HL-60 (cell line): ENCODE results near the gene TARS2.

Source experiments
- DNase-seq, 2 experiments: peaks; one replicate each; pipeline ENCODE4 v3.0.0-alpha.2; 2010 to 2020; ENCODE audit warnings: low read depth in 1 of 2, low spot score in 1 of 2
- H3K27ac ChIP-seq: fragments of 250-450 bp; sonication (Bioruptor Pico); replicated peaks from 2 replicates; pipeline ENCODE4 v1.5.1; 2020; ENCODE audit warnings: mild to moderate bottlenecking, moderate library complexity
- H3K27me3 ChIP-seq: fragments of 250-450 bp; sonication (Bioruptor Pico); 2 replicates; pipeline ENCODE4 v1.5.1; 2021; ENCODE audit warnings: mild to moderate bottlenecking, moderate library complexity; ENCODE audit not compliant: insufficient read depth, poor library complexity, severe bottlenecking
- H3K4me3 ChIP-seq: replicated peaks from 2 replicates; pipeline ENCODE4 v1.5.1; 2011; ENCODE audit warnings: mild to moderate bottlenecking, control low read depth, low read length; ENCODE audit not compliant: insufficient read depth
- GABPA ChIP-seq: IDR thresholded peaks from 2 replicates; pipeline ENCODE4 v1.6.1; 2012; ENCODE audit warnings: low read depth
- POLR2AphosphoS5 ChIP-seq: IDR thresholded peaks from 2 replicates; pipeline ENCODE4 v1.6.1; 2012; ENCODE audit warnings: low read depth
- SPI1 ChIP-seq: IDR thresholded peaks from 2 replicates; pipeline ENCODE4 v1.6.1; 2012; ENCODE audit warnings: low read depth, mild to moderate bottlenecking, borderline replicate concordance
- TF ChIP-seq, protein P1 (sequence below): IDR thresholded peaks from one replicate; pipeline ENCODE4 v1.5.1; 2011; ENCODE audit warnings: low read length, control low read depth, inconsistent platforms; ENCODE audit not compliant: insufficient read depth
- TF ChIP-seq, protein P2 (sequence below): IDR thresholded peaks from 2 replicates; pipeline ENCODE4 v1.6.1; 2012; ENCODE audit warnings: low read depth; ENCODE audit not compliant: insufficient replicate concordance

TARS2 gene

DNA sequence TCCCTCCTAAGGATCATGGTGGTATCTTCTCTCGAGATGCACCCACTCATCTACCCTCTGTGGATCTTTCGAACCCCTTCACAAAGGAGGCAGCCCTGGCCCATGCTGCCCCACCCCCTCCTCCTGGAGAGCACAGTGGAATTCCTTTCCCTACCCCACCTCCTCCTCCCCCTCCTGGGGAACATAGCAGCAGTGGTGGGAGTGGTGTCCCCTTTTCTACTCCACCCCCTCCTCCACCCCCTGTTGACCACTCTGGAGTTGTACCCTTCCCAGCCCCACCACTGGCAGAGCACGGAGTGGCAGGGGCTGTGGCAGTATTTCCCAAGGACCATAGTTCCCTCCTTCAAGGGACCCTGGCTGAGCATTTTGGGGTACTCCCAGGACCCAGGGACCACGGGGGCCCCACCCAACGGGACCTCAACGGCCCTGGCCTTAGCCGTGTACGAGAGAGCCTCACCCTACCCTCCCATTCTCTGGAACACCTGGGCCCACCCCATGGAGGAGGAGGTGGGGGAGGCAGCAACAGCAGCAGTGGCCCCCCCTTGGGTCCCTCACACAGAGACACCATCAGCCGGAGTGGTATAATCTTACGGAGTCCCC, 14.5 kb upstream of the TARS2 start:
- no peaks in the 10 kb centered on the region for H3K27me3 ChIP-seq
- TF ChIP-seq, protein P1, sequence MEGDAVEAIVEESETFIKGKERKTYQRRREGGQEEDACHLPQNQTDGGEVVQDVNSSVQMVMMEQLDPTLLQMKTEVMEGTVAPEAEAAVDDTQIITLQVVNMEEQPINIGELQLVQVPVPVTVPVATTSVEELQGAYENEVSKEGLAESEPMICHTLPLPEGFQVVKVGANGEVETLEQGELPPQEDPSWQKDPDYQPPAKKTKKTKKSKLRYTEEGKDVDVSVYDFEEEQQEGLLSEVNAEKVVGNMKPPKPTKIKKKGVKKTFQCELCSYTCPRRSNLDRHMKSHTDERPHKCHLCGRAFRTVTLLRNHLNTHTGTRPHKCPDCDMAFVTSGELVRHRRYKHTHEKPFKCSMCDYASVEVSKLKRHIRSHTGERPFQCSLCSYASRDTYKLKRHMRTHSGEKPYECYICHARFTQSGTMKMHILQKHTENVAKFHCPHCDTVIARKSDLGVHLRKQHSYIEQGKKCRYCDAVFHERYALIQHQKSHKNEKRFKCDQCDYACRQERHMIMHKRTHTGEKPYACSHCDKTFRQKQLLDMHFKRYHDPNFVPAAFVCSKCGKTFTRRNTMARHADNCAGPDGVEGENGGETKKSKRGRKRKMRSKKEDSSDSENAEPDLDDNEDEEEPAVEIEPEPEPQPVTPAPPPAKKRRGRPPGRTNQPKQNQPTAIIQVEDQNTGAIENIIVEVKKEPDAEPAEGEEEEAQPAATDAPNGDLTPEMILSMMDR: no peak
- TF ChIP-seq SPI1 (no peak), GABPA (no peak), POLR2AphosphoS5 (no peak)
- TF ChIP-seq, protein P2, sequence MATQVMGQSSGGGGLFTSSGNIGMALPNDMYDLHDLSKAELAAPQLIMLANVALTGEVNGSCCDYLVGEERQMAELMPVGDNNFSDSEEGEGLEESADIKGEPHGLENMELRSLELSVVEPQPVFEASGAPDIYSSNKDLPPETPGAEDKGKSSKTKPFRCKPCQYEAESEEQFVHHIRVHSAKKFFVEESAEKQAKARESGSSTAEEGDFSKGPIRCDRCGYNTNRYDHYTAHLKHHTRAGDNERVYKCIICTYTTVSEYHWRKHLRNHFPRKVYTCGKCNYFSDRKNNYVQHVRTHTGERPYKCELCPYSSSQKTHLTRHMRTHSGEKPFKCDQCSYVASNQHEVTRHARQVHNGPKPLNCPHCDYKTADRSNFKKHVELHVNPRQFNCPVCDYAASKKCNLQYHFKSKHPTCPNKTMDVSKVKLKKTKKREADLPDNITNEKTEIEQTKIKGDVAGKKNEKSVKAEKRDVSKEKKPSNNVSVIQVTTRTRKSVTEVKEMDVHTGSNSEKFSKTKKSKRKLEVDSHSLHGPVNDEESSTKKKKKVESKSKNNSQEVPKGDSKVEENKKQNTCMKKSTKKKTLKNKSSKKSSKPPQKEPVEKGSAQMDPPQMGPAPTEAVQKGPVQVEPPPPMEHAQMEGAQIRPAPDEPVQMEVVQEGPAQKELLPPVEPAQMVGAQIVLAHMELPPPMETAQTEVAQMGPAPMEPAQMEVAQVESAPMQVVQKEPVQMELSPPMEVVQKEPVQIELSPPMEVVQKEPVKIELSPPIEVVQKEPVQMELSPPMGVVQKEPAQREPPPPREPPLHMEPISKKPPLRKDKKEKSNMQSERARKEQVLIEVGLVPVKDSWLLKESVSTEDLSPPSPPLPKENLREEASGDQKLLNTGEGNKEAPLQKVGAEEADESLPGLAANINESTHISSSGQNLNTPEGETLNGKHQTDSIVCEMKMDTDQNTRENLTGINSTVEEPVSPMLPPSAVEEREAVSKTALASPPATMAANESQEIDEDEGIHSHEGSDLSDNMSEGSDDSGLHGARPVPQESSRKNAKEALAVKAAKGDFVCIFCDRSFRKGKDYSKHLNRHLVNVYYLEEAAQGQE: no peak
- no peak overlapping the region for H3K4me3 ChIP-seq
- no peak overlapping the region for H3K27ac ChIP-seq
- DNase-seq: no peak

DNA sequence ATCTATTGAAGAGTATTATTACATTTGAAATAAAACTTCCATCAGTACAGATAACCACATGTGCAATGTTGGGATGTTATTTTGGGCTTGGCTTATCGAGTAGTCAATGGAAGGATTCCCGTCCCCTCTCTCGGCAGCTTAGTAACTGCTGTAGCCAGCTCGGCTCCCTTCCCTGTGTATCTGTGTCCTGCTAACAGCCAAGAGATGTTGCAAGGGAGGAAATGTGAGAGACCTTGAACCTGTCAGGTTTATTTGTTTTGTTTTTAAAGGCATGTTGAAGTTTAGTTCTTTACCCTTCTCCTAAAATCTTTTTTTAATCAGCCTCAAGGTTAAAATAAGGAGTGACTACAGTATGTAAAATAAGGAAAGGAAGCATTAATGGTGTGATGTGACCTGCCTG, 13.6 kb upstream of the TARS2 start:
- Histone ChIP-seq H3K27me3 (no peaks in the 10 kb centered on the region), H3K27ac (no peak overlapping the region), H3K4me3 (no peak overlapping the region)
- no peak for DNase-seq
- TF ChIP-seq SPI1: no peak
- TF ChIP-seq, protein P2: no peak
- TF ChIP-seq, protein P1: no peak
- TF ChIP-seq POLR2AphosphoS5: no peak
- no peak for TF ChIP-seq GABPA

DNA sequence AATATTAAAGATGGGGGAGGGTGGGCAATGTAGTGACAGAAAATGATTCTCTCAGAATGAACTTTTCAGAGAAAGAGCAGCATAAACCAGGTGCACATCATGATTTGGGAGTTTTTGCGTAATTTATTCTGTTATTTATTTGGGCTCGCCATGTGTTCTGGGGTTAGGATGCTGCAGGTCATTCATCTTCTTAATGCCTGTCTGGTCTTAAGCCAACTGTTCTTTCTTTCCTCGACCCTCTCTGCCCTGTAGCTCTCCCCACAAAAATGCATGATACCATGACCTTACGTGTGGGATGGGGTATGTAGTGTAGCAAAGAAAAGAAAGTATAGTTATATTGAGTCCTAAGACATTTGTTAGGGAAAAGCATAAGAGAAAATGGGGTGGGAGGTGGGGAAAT, 12.3 kb upstream of the TARS2 start:
- Histone ChIP-seq H3K4me3 (no peak overlapping the region), H3K27me3 (no peaks in the 10 kb centered on the region), H3K27ac (no peak overlapping the region)
- TF ChIP-seq SPI1 (no peak), POLR2AphosphoS5 (no peak), GABPA (no peak)
- TF ChIP-seq, protein P1: no peak
- TF ChIP-seq, protein P2: no peak
- no peak for DNase-seq
